ENCODE results near the gene SBNO2.

DNA sequence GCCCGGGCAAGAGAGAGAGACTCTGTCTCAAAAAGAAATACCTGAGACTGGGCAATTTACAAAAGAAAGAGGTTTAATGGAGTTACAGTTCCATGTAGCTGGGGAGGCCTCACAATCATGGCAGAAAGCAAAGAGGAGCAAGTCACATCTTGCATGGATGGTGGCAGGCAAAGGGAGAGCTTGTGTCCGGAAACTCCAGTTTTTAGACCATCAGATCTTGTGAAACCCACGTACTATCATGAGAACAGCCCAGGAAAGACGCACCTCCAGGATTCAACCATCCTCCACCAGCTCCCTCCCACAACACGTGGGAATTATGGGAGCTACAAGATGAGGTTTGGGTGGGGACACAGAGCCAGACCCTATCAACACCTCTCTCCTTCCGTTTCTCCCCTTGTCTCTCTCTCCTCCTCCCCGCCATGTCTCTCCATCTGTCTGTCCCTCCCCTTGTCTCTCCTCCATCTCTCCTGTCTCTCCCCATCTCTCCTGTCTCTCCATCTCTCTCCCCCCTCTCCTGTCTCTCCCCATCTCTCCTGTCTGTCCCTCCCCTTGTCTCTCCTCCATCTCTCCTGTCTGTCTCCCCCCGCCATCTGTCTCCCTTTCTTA lies 88.9 kb downstream of the SBNO2 start:
- TF ChIP-seq, protein P1, sequence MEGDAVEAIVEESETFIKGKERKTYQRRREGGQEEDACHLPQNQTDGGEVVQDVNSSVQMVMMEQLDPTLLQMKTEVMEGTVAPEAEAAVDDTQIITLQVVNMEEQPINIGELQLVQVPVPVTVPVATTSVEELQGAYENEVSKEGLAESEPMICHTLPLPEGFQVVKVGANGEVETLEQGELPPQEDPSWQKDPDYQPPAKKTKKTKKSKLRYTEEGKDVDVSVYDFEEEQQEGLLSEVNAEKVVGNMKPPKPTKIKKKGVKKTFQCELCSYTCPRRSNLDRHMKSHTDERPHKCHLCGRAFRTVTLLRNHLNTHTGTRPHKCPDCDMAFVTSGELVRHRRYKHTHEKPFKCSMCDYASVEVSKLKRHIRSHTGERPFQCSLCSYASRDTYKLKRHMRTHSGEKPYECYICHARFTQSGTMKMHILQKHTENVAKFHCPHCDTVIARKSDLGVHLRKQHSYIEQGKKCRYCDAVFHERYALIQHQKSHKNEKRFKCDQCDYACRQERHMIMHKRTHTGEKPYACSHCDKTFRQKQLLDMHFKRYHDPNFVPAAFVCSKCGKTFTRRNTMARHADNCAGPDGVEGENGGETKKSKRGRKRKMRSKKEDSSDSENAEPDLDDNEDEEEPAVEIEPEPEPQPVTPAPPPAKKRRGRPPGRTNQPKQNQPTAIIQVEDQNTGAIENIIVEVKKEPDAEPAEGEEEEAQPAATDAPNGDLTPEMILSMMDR (conservative IDR thresholded peaks at IDR 0.05; ENCODE audit: low read length) = no peak
- no peak for TF ChIP-seq EZH2phosphoT487 (IDR thresholded peaks at IDR 0.05; ENCODE audit: borderline replicate concordance, low read depth, low read length)
